GM19023 (cell line): ENCODE results near the gene CYB561A3.

ENCODE experiments used
- ATAC-seq: cut with Tn5 transposase; IDR thresholded peaks from one replicate; pipeline ENCODE4 v1.9.1; 2021; ENCODE audit warnings: mild to moderate bottlenecking, moderate library complexity; ENCODE audit not compliant: unreplicated experiment

Gene CYB561A3

GRCh38 chr11:61369372-61370348, 8.0 kb upstream of the CYB561A3 start:
- ATAC-seq: peak; percentile 63

DNA sequence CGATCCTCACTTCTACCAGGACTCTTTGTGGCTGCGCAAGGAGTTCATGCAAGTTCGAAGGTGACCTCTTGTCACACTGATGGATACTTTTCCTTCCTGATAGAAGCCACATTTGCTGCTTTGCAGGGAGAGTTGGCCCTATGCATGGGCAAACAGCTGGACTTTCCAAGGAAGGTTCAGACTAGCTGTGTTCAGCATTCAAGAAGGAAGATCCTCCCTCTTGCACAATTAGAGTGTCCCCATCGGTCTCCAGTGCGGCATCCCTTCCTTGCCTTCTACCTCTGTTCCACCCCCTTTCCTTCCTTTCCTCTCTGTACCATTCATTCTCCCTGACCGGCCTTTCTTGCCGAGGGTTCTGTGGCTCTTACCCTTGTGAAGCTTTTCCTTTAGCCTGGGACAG, 7.0 kb upstream of the CYB561A3 start:
- ATAC-seq: no peak

GRCh38 chr11:61367406-61367805, 5.7 kb upstream of the CYB561A3 start:
- no peak for ATAC-seq

- no peak for ATAC-seq
These were observed 2.5 kb upstream of the CYB561A3 start for GRCh38 chr11:61364012-61364675.

GRCh38 chr11:61362542-61362875, 827 bp upstream of the CYB561A3 start:
- ATAC-seq: no peak

DNA sequence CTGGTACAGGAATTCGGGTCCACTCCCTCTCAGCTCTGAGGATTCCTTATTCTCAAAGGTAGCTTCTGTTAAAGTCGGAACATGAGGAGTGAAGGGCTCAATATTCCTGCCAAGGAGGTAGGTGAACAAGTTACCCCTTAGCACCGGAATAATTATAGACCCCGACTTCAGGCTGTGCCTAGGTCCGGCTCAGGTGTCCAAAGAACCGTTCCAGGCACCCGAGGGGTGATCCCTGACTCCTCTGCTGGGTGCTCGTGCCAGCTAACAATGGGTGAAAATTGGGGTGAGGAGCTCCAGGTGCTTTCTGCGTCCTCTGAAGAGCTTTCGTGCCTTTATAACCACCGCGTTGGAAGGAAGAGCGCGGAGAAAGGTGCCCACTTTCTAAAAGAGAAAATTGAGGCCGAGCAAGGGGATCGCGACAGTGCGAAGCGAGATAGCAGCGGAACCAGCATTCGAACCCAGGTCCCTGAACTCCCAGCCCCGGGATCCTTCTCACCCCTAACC, 393 bp downstream of the CYB561A3 start:
- no peak for ATAC-seq

GRCh38 chr11:61359516-61359915, 2.2 kb downstream of the CYB561A3 start:
- no peak for ATAC-seq

- no peak for ATAC-seq
These were observed 3.1 kb downstream of the CYB561A3 start for GRCh38 chr11:61358566-61358965.

- no peak for ATAC-seq
These were observed 3.8 kb downstream of the CYB561A3 start for GRCh38 chr11:61357894-61358239.

- ATAC-seq: peak; percentile 33
These were observed 4.3 kb downstream of the CYB561A3 start for GRCh38 chr11:61357233-61357893.

GRCh38 chr11:61356706-61357105, 5.0 kb downstream of the CYB561A3 start:
- ATAC-seq: no peak

DNA sequence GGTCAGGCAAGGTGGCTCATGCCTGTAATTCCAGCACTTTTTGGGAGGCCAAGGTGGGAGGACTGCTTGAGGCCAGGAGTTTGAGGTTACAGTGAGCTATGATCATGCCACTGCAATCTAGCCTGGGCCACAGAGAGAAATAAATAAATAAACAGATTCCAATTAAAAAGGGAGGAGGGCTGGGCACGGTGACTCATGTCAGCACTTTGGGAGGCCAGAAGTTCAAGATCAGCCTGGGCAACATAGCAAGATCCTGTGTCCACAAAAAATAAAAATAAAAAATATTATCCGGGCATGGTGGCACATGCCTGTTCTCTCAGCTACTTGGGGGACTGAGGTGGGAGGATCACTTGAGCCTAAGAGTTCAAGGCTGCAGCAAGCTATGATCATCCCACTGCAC, 7.5 kb downstream of the CYB561A3 start:
- no peak for ATAC-seq

DNA sequence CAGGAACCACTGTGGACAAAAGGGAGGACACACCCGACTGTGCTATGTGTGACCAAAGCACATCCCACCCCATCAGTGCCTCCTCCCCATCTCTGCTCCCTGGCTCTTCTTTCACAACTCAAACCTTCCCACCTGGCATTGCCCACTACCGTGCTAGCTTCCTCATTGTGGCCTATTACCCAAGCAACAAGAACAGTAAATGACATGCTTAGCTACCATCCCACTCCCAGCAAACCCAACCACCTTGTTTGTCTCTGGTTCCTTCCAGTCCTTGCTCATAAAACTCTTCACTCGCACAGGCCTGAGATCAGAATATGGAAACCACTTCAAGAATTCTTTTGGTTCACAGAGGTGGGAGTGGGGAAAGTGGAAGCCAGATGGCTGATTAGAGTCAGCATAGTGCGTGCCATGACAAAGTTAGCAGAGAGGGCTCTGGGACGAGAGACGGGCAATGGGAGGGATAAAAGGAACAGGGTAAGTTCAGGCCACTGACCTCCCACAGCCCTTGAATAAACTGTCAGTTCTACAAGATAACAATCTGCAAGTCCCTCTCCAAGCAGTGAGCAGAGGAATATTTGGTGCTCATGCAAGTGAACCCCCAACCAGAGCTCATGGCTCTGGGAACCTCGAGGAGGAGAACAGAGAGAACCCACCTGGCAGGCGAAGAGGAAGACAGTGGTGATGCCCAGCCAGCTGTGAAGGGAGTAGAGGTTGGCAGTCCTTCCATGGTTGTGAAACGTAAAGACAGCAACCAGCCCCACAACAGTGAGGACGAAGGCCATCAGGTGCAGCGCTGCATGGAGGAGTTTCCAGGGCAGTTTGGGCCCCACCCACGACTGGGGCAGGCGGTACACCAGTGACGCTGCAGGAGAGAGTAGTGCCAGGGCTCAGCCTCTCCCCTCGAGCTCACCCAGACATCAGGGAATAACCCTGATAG, 8.3 kb downstream of the CYB561A3 start:
- no peak for ATAC-seq

GRCh38 chr11:61352038-61352437, 9.6 kb downstream of the CYB561A3 start:
- no peak for ATAC-seq

GRCh38 chr11:61350803-61351202, 10.9 kb downstream of the CYB561A3 start:
- ATAC-seq: no peak

DNA sequence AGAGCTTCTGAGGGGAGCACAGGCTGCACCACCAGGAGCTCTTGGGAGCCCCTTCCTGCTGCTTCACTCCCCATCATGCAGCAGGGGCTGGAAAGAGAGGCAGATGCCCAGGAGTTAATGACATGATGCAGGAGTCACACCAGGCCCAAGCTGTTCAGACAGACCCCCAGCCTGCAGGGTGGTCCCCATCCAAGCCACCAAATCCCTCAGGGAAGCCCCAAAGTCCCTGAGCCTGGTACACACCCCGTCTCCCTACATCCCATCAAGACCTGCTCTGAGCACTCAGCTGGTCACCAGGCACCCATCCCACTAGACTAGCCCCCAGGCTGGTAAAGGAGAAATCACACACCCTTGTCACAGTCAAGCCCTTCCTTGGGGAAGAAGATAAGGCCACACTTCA, 11.3 kb downstream of the CYB561A3 start:
- no peak for ATAC-seq

DNA sequence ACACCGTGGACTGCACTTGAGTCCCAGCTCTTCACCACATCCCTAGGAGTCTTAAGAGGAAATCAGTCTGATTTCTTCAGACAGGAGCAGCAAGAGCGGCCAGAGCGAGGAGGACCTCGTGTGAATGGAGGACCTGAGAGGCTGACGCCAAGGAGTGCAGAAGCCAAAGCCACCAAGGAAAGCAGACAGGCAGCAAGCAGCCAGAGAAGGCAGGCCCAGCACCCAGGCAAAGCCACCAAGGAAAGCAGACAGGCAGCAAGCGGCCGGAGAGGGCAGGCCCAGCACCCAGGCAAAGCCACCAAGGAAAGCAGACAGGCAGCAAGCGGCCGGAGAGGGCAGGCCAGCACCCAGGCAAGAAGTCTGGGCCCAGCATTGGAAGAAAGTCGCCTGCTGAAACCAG, 11.8 kb downstream of the CYB561A3 start:
- ATAC-seq: no peak

DNA sequence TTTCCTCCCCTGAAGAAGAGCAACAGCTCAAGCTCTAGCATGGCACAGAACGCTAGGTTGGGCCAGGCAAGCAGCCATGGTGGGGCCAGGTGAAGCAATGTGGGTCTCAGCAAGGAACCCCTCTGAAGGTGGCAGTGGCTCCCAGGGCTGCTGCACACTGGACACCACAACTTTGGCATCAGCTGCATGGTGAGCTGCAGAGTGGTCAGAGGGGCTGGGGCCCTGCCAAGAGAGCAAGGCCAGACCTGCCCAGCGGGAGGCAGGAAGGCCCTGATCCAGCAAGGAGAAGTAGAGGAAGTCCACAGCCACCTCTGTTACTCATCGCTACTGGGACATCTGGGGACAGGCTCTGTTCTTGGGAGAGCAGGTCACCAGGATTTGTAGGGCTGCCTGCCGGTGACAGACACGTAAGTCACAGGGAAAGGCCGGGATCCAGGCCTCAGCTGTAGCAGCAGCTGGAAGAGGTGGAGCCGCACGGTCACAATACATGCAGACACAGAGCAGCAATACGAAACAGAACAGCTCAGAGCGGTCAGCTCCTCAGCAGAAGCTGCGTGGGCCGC, 12.4 kb downstream of the CYB561A3 start:
- ATAC-seq: no peak

- ATAC-seq: no peak
These were observed 13.7 kb downstream of the CYB561A3 start for GRCh38 chr11:61347916-61348461.
